Measurements from ENCODE around the gene C16orf96. TPM values are rescaled to one million over a fixed set of nuclear protein-coding genes. Genes with fewer than 3 reads are reported as not detected.

C16orf96 gene
- total RNA-seq, 1 experiment from 2014 or later, result 1.3 TPM

- ATAC-seq (no peak), DNase-seq (ENCODE audit: low spot score) (no peak)
- ChIA-PET POLR2A (interaction anchor here (0.7 kb wide), 1 partner anchor 213 kb away, joined by 3 read pairs; no protein-coding TSS in a partner anchor), CTCF (interaction anchor here (1.6 kb wide), 1 partner anchor 44 kb away, joined by 6 read pairs; no protein-coding TSS in a partner anchor)
- TF ChIP-seq JUN (CRISPR knock-in tag; IDR thresholded peaks at IDR 0.05) (no peak), ZNF425 (CRISPR knock-in tag; conservative IDR thresholded peaks at IDR 0.05) (no peak), MLX (CRISPR knock-in tag; IDR thresholded peaks at IDR 0.05) (no peak), GRHL2 (CRISPR knock-in tag; IDR thresholded peaks at IDR 0.05; ENCODE audit: insufficient replicate concordance, severe bottlenecking) (no peak), NFATC4 (CRISPR knock-in tag; IDR thresholded peaks at IDR 0.05) (no peak), ELF4 (CRISPR knock-in tag; IDR thresholded peaks at IDR 0.05; ENCODE audit: low read depth) (no peak), ZNF416 (CRISPR knock-in tag; IDR thresholded peaks at IDR 0.05) (no peak), CDX4 (CRISPR knock-in tag; IDR thresholded peaks at IDR 0.05; ENCODE audit: borderline replicate concordance) (no peak), CTCF (IDR thresholded peaks at IDR 0.05) (no peak), RELA (CRISPR knock-in tag; IDR thresholded peaks at IDR 0.05; ENCODE audit: borderline replicate concordance) (no peak), ZNF396 (CRISPR knock-in tag; IDR thresholded peaks at IDR 0.05; ENCODE audit: borderline replicate concordance) (no peak), TCF7 (CRISPR knock-in tag; IDR thresholded peaks at IDR 0.05; ENCODE audit: low read depth) (no peak), FOXK1 (CRISPR knock-in tag; IDR thresholded peaks at IDR 0.05) (no peak), FOXJ3 (CRISPR knock-in tag; IDR thresholded peaks at IDR 0.05; ENCODE audit: borderline replicate concordance) (no peak), IRF2 (CRISPR knock-in tag; IDR thresholded peaks at IDR 0.05; ENCODE audit: borderline replicate concordance, low read depth) (no peak), SOX15 (CRISPR knock-in tag; IDR thresholded peaks at IDR 0.05) (no peak), FOXP4 (CRISPR knock-in tag; IDR thresholded peaks at IDR 0.05) (no peak), TP53 (CRISPR knock-in tag; IDR thresholded peaks at IDR 0.05) (no peak), RORB (CRISPR knock-in tag; IDR thresholded peaks at IDR 0.05) (no peak), FOXP1 (CRISPR knock-in tag; IDR thresholded peaks at IDR 0.05; ENCODE audit: borderline replicate concordance) (no peak)
- Mint-ChIP-seq H3K27me3 (ENCODE audit: low read depth) (no peaks in the 10 kb centered on the region), H3K4me1 (peaks cover 8% of the 10 kb centered on the region), H3K36me3 (no peaks in the 10 kb centered on the region; the same call in 1 of the 2 replicates), H3K4me3 (no peak overlapping the region), H3K27ac (no peak overlapping the region), H3K9me3 (no peaks in the 10 kb centered on the region)
These were observed 50.2 kb downstream of the C16orf96 start for GRCh38 chr16:4606354-4606753.

Measured in WTC11 (cell line).